Aorta (tissue), 5 donors: ENCODE measurements around the gene TBC1D1. TPM values are rescaled to one million over a fixed set of nuclear protein-coding genes. Genes with fewer than 3 reads are reported as not detected.

Experiments
- ATAC-seq: fragments of 200-7000 bp; cut with Tn5 transposase; one replicate; pipeline ENCODE4 v1.9.1; 2022; ENCODE audit warnings: moderate library complexity; ENCODE audit not compliant: low FRiP score
- DNase-seq, 2 donors: peaks; one replicate each; pipeline ENCODE4 v3.0.0-alpha.2; 2020
- H3K27ac ChIP-seq, 2 donors: one replicate each; pipeline ENCODE4 v1.5.1; 2013; ENCODE audit warnings: low read length in 2 of 2, mild to moderate bottlenecking in 2 of 2, moderate library complexity in 2 of 2, control low read depth in 1 of 2, inconsistent platforms in 1 of 2, low read depth in 1 of 2
- H3K27me3 ChIP-seq, 2 donors: one replicate each; pipeline ENCODE4 v1.6.1; 2013; ENCODE audit warnings: control low read depth in 1 of 2, low read length in 1 of 2, mild to moderate bottlenecking in 1 of 2, moderate library complexity in 1 of 2; ENCODE audit not compliant: insufficient read depth in 2 of 2, control insufficient read depth in 1 of 2
- H3K36me3 ChIP-seq, 2 donors: one replicate each; pipeline ENCODE4 v1.6.1; 2013; ENCODE audit warnings: control low read depth in 1 of 2, low read length in 1 of 2, mild to moderate bottlenecking in 1 of 2; ENCODE audit not compliant: insufficient read depth in 2 of 2, control insufficient read depth in 1 of 2
- H3K4me1 ChIP-seq, 2 donors: one replicate each; pipeline ENCODE4 v1.6.1; 2013; ENCODE audit warnings: low read length in 2 of 2, control low read depth in 1 of 2, mild to moderate bottlenecking in 1 of 2, moderate library complexity in 1 of 2; ENCODE audit not compliant: insufficient read depth in 2 of 2, control insufficient read depth in 1 of 2
- H3K4me3 ChIP-seq, 2 donors: one replicate each; pipeline ENCODE4 v1.5.1; 2013; ENCODE audit warnings: low read length in 2 of 2, control low read depth in 1 of 2, mild to moderate bottlenecking in 1 of 2
- H3K9me3 ChIP-seq: one replicate; pipeline ENCODE4 v1.6.1; 2013; ENCODE audit warnings: mild to moderate bottlenecking, low read length; ENCODE audit not compliant: control insufficient read depth
- WGBS, 2 donors: extraction: QIAGEN DNeasy Blood & Tissue Kit; methylation state at CpG; one replicate each; pipeline ENCODE4 v1.1.7; 2013; 5-methylcytosine and 5-hydroxymethylcytosine counted together
- intact Hi-C, 2 donors: fragments of 100-400 bp; cut with DNase I; formaldehyde crosslinking; loops; one replicate each; pipeline versions ENCODE4 v1.14.2 to v1.15.0; 2022
- polyA plus RNA-seq, 2 donors: library from polyadenylated mRNA; stranded (reverse); fragments of 200-250 nt; gene quantifications; one replicate each; pipeline ENCODE4 v1.2.3, GENCODE V29; 2013
- total RNA-seq, 2 donors: library from RNA; stranded (reverse); fragmentation: NEBNext Ultra II Directional; extraction: Animal tissue kit (Norgen Biotek cat#: 25700); gene quantifications; one replicate each; pipeline ENCODE4 v1.2.1, GENCODE V29; 2021
- donor health status: healthy with polysubstance abuse.
- donor health status: Bipolar disorder and iron deficiency.
- donor health status: DM: no; HTN: no; CAD: no.
- donor health status: DM: no; HTN: no; CAD: no.
- donor health status: DM: yes; HTN: yes; CAD: no.

Gene TBC1D1
- total and polyA plus RNA-seq, 4 donors: 66.4 to 219 (median 115) TPM

DNA sequence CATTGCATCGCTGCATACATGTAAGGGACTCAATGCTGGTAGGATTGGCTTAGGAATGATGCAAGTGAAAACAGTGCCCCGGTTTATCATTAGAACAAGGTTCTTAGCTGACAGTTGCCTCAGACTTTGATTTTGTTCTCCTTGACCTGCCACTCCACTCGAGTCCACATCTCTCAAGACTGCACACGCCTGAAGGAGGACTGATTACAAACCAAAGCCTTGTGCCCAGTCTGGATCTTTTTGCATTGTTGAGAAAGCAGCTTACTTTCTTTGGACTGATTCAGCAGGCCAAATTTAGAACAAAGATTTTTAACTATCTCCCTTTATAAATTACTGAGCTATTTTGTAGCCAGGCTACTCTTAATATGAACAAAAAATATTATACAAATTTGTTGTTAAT lies 194.9 kb downstream of the TBC1D1 start:
- H3K4me3 ChIP-seq: no peak overlapping the region
- H3K4me1 ChIP-seq: peaks cover 2 to 12% of the 10 kb centered on the region in 2 donors
- peak; percentile 40 for ATAC-seq
- peaks cover 0 to 2% of the 10 kb centered on the region in 2 donors for H3K36me3 ChIP-seq
- H3K27ac ChIP-seq: peak overlapping the region in 1 of 2 donors; percentile 2
- intact Hi-C loops: no loop called here
- DNase-seq: no peak
- no peaks in the 10 kb centered on the region for H3K9me3 ChIP-seq
- 11 to 17% methylated on average over 4 of the region's 4 CpGs for whole genome bisulfite sequencing, 2 donors
- H3K27me3 ChIP-seq: no peaks in the 10 kb centered on the region

DNA sequence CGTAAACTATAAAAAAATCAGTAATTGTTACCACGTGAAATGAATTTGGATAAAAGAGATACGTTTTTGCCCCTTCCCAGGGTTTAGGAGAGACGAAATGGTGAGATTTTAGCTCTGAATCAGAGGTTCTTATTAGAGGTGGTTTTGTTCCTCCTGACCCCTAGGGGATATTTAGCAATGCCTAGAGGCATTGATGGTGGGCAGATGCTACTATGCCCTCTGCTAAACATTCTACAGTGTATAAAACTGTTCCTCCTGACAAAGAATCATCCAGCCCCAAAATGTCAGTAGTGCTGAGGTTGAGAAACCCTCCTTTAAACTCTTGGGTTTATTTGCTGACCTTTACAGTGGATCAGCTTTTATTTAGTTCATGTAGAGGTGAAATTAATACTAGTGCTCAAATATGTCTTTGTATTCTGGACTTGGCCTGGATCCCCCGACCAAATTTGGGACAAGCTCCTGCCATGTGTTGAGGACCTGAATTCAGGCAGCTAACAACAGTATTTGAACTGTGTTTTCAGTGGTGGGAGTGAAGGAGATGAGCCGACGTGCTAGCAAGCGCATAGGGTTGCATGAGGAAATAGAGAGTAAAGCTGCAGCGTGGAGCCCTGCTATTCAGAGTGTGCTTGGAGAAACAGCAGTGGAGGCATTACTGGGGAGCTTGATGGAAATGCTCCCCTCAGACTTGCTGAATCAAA lies 195.4 kb downstream of the TBC1D1 start:
- intact Hi-C loops: no loop called here
- no peak overlapping the region for H3K4me3 ChIP-seq
- WGBS, 2 donors: 69 to 71% methylated on average over 9 of the region's 9 CpGs
- H3K27me3 ChIP-seq: no peaks in the 10 kb centered on the region
- peaks cover 2 to 12% of the 10 kb centered on the region in 2 donors for H3K4me1 ChIP-seq
- no peak for ATAC-seq
- H3K9me3 ChIP-seq: no peaks in the 10 kb centered on the region
- no peak for DNase-seq
- peaks cover 0 to 2% of the 10 kb centered on the region in 2 donors for H3K36me3 ChIP-seq
- no peak overlapping the region for H3K27ac ChIP-seq

DNA sequence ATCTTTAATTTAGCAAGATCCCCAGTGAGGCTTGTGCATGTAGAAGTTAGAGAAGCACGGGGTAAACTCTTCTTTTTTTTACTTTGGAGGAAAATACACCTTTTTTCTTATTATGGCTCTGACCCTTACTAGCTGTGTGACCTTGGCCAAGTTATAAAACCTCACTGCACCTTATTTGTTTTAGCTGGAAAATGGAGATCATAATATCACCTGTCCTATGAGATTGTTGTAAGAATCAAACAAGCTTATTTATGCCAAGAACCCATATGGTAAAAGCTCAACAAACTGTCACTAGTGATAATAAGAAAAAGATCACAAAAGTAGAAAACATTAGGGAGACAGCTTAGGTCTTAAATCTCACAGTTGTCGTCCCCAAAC lies 196.0 kb downstream of the TBC1D1 start:
- DNase-seq (no peak), ATAC-seq (no peak)
- Histone ChIP-seq H3K36me3 (peaks cover 0 to 2% of the 10 kb centered on the region in 2 donors), H3K4me1 (peaks cover 2 to 12% of the 10 kb centered on the region in 2 donors), H3K9me3 (no peaks in the 10 kb centered on the region), H3K27ac (no peak overlapping the region), H3K27me3 (no peaks in the 10 kb centered on the region), H3K4me3 (no peak overlapping the region)
- intact Hi-C loops: no loop called here
- 88 to 94% methylated on average over 2 of the region's 2 CpGs for WGBS, 2 donors

DNA sequence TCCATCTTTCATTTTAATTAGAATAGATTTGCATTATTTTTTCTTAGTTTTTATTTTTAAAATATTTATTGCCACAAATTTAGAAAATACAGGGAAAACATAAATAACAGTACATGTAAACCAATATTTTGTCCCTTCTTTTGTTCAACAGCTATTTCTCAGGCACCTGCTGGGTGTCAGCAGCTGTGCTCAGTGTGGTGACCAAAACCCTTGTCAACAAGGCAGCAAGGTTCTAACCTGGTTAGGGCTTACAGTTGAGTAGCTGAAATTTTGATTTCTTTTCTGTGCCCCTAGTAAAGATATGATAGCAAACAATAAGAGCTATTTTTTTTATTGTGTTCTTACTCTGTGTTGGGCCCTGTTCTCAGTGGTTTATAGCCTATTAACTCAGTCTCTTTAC lies 197.4 kb downstream of the TBC1D1 start:
- no peaks in the 10 kb centered on the region for H3K27me3 ChIP-seq
- intact Hi-C loops: no loop called here
- no peak overlapping the region for H3K4me3 ChIP-seq
- ATAC-seq (no peak), DNase-seq (no peak)
- H3K9me3 ChIP-seq: no peaks in the 10 kb centered on the region
- no peak overlapping the region for H3K27ac ChIP-seq
- peaks cover 0 to 8% of the 10 kb centered on the region in 2 donors for H3K4me1 ChIP-seq
- peaks cover 0 to 2% of the 10 kb centered on the region in 2 donors for H3K36me3 ChIP-seq

DNA sequence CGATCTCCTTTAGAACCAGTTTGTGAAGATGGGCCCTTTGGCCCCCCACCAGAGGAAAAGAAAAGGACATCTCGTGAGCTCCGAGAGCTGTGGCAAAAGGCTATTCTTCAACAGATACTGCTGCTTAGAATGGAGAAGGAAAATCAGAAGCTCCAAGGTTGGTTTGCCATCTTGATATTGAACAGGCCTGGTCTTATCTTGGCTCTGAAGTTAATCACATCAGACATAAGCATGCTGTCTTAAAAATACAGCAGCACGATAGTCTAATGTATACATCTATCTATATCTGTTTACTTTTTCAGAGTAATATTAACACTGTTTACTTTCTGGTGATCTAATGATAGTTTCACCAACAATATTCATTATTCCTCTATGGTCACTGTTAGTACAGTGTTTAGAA lies 199.1 kb downstream of the TBC1D1 start:
- 79 to 81% methylated on average over 4 of the region's 4 CpGs for WGBS, 2 donors
- Histone ChIP-seq H3K9me3 (no peaks in the 10 kb centered on the region), H3K27ac (no peak overlapping the region), H3K27me3 (no peaks in the 10 kb centered on the region), H3K4me1 (peaks cover 0 to 6% of the 10 kb centered on the region in 2 donors), H3K36me3 (peaks cover 0 to 2% of the 10 kb centered on the region in 2 donors), H3K4me3 (no peak overlapping the region)
- DNase-seq (no peak), ATAC-seq (no peak)
- intact Hi-C loops: no loop called here

DNA sequence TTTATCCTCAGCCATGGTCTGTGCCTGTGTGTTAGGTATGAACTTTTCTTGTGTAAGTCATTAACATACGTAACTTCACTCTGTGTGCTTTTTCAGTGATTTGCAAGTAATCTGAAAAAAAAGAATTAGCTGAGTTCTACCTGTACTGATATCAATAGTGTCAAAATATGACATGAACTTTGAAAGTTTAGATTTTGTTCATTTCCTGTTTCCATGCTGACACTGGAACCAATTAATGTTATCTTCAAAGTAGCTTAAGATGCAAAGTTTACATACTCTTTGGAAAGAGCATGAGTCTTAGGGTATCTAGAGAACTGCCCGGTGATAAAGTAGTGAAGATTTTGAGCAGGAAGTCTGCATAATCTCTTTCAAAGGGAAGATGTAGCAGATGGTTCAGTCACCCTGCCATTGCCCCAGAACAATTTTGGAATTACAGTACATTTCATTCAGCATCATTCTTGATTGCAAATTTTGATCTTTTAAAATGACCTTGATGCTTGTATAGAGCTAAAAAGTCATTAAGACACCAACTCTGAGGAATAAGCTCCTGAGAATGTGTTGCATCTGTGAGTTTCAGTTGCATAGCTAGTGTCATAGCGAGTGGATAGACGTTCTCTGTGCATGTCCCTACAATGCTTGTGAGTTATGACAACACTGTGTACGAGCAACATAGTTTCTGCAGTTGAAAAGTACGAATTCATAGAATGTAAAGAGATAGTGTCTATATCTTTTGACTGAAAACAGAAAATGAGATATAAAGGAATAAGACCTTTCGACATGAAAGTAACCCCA lies 199.8 kb downstream of the TBC1D1 start:
- Histone ChIP-seq H3K4me3 (no peak overlapping the region), H3K4me1 (peaks cover 1% of the 10 kb centered on the region in 2 donors), H3K27ac (no peak overlapping the region), H3K27me3 (no peaks in the 10 kb centered on the region), H3K9me3 (no peaks in the 10 kb centered on the region), H3K36me3 (peaks cover 0 to 2% of the 10 kb centered on the region in 2 donors)
- no peak for DNase-seq
- intact Hi-C loops: no loop called here
- ATAC-seq: no peak
- 92 to 94% methylated on average over 7 of the region's 7 CpGs for WGBS, 2 donors

DNA sequence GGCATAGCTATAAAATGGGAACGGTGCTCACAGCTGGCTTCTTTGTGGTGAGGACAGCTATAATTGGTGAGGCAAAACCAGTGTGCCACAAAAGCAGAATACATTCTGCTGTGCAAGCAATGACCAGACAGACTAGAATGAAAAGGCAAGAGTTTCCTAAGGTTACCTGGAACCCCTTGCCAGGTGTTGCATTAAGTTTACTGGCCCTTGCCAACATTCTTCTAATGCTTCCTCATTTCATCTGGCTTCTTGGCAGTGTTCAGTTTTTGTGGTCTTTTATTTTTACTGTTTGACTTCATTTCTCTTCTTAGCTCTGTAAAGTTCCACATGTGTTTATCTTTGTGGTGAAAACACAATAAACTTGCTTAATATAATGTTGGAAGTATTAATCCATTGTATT lies 200.8 kb downstream of the TBC1D1 start:
- H3K4me3 ChIP-seq: no peak overlapping the region
- no peaks in the 10 kb centered on the region for H3K27me3 ChIP-seq
- ATAC-seq (no peak), DNase-seq (no peak)
- H3K27ac ChIP-seq: no peak overlapping the region
- H3K36me3 ChIP-seq: peaks cover 0 to 5% of the 10 kb centered on the region in 2 donors
- 38 to 44% methylated on average over 1 of the region's 1 CpG for WGBS, 2 donors
- intact Hi-C loops: no loop called here
- H3K9me3 ChIP-seq: no peaks in the 10 kb centered on the region
- peaks cover 0 to 2% of the 10 kb centered on the region in 2 donors for H3K4me1 ChIP-seq

DNA sequence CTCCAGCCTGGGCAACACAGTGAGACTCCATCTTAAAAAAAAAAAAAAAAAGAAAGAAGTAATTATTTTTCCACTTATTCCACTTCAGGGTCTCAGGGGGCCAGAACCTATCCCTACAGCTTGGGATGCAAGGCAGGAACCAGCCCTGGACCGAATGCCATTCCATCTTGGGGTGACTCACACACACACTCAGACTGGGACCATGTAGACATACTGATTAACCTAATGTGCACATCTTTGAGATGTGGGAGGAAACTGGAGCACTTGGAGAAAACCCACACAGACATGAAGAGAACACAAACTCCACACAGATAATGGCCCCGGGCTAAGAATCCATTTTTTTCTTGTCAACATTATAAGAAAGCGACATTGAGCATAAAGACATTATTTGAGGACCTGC lies 201.8 kb downstream of the TBC1D1 start:
- WGBS, 2 donors: 90 to 95% methylated on average over 3 of the region's 3 CpGs
- no peak for ATAC-seq

DNA sequence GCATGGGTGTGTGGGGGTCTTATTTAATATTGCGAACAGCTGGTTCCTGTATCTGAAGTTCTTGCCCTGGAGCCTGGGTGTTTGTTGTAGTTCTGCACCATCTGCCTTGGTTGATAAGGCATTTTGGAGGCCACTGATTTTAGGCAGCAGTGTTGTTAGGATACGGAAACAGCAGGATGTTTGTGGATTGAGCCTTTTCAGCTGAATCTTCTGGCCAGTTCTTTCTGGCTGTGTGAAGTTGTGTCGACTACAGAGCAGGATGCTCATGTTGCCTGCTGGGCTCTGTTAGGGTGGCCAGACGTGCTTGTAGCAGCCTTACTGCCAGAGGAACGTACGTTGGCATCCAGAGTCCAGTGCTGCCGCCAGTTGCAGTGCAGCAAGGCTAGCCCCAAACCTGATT lies 203.5 kb downstream of the TBC1D1 start:
- H3K4me3 ChIP-seq: no peak overlapping the region
- DNase-seq (no peak), ATAC-seq (no peak)
- H3K4me1 ChIP-seq: peaks cover 0 to 4% of the 10 kb centered on the region in 2 donors
- no peaks in the 10 kb centered on the region for H3K9me3 ChIP-seq
- H3K27me3 ChIP-seq: no peaks in the 10 kb centered on the region
- H3K36me3 ChIP-seq: peaks cover 0 to 7% of the 10 kb centered on the region in 2 donors
- H3K27ac ChIP-seq: peak overlapping the region in 1 of 2 donors; percentile 48
- intact Hi-C loops: no loop called here
- 24 to 35% methylated on average over 7 of the region's 7 CpGs for WGBS, 2 donors

More for the DNA sequence above, 201.8 kb downstream of the TBC1D1 start:
- H3K9me3 ChIP-seq: no peaks in the 10 kb centered on the region
- H3K27me3 ChIP-seq: no peaks in the 10 kb centered on the region
- no peak overlapping the region for H3K4me3 ChIP-seq
- H3K27ac ChIP-seq: no peak overlapping the region
- intact Hi-C loops: no loop called here
- peaks cover 0 to 2% of the 10 kb centered on the region in 2 donors for H3K4me1 ChIP-seq
- H3K36me3 ChIP-seq: peaks cover 0 to 5% of the 10 kb centered on the region in 2 donors
- DNase-seq: no peak
